ENCODE results near the gene MAP4K1. TPM values are rescaled to one million over a fixed set of nuclear protein-coding genes. Genes with fewer than 3 reads are reported as not detected.
"Not testable (repeated sequence)": the region's sequence is repeated elsewhere in the genome, so short reads cannot be mapped to it uniquely, and the experiment has no call there.

Gene MAP4K1
- total RNA-seq, 1 donor from 2014 or later: 6.3 TPM

DNA sequence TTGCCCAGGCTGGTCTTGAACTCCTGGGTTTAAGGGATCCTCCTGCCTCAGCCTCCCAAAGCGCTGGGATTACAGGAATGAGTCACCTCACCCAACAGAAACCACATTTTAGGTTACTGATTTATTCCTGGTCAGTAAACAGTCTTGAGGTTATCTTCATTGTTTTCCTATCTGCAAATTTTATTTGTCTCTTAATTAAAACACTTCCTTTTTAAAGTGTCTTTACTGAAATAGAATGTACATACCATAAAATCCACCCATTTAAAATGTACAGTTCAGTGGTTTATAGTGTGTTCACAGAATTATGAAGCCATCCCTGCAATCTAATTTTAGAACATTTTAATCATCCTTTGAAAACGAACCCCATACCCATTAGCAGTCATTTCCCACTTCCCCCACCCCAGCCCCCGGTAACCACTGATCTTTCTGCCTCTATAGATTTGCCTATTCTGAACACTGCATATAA lies 63.0 kb downstream of the MAP4K1 start:
- no peak overlapping the region for H3K4me3 Mint-ChIP-seq (ENCODE audit: unreplicated experiment)
- H3K27me3 Mint-ChIP-seq (ENCODE audit: unreplicated experiment): no peaks in the 10 kb centered on the region
- H3K9me3 Mint-ChIP-seq (ENCODE audit: unreplicated experiment): no peaks in the 10 kb centered on the region
- no peak overlapping the region for H3K27ac Mint-ChIP-seq (ENCODE audit: unreplicated experiment)
- TF ChIP-seq, protein P1, sequence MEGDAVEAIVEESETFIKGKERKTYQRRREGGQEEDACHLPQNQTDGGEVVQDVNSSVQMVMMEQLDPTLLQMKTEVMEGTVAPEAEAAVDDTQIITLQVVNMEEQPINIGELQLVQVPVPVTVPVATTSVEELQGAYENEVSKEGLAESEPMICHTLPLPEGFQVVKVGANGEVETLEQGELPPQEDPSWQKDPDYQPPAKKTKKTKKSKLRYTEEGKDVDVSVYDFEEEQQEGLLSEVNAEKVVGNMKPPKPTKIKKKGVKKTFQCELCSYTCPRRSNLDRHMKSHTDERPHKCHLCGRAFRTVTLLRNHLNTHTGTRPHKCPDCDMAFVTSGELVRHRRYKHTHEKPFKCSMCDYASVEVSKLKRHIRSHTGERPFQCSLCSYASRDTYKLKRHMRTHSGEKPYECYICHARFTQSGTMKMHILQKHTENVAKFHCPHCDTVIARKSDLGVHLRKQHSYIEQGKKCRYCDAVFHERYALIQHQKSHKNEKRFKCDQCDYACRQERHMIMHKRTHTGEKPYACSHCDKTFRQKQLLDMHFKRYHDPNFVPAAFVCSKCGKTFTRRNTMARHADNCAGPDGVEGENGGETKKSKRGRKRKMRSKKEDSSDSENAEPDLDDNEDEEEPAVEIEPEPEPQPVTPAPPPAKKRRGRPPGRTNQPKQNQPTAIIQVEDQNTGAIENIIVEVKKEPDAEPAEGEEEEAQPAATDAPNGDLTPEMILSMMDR (IDR thresholded peaks at IDR 0.05; ENCODE audit: partially characterized antibody, unreplicated experiment): no peak
- H3K36me3 Mint-ChIP-seq (ENCODE audit: unreplicated experiment): no peaks in the 10 kb centered on the region
- no peak for DNase-seq
- H3K4me1 Mint-ChIP-seq (ENCODE audit: low read depth, unreplicated experiment): no peaks in the 10 kb centered on the region

GRCh38 chr19:38553239-38553638 lies 64.5 kb downstream of the MAP4K1 start:
- H3K36me3 Mint-ChIP-seq (ENCODE audit: unreplicated experiment); H3K27ac Mint-ChIP-seq (ENCODE audit: unreplicated experiment); H3K27me3 Mint-ChIP-seq (ENCODE audit: unreplicated experiment); H3K9me3 Mint-ChIP-seq (ENCODE audit: unreplicated experiment); H3K4me1 Mint-ChIP-seq (ENCODE audit: low read depth, unreplicated experiment); H3K4me3 Mint-ChIP-seq (ENCODE audit: unreplicated experiment); DNase-seq: not testable (repeated sequence)

GRCh38 chr19:38551450-38551813 lies 66.3 kb downstream of the MAP4K1 start:
- Mint-ChIP-seq H3K9me3 (ENCODE audit: unreplicated experiment) (no peaks in the 10 kb centered on the region), H3K4me1 (ENCODE audit: low read depth, unreplicated experiment) (no peaks in the 10 kb centered on the region), H3K36me3 (ENCODE audit: unreplicated experiment) (no peaks in the 10 kb centered on the region), H3K27me3 (ENCODE audit: unreplicated experiment) (no peaks in the 10 kb centered on the region), H3K4me3 (ENCODE audit: unreplicated experiment) (no peak overlapping the region), H3K27ac (ENCODE audit: unreplicated experiment) (no peak overlapping the region)
- no peak for DNase-seq
- TF ChIP-seq, protein P1 (IDR thresholded peaks at IDR 0.05; ENCODE audit: partially characterized antibody, unreplicated experiment): no peak

DNA sequence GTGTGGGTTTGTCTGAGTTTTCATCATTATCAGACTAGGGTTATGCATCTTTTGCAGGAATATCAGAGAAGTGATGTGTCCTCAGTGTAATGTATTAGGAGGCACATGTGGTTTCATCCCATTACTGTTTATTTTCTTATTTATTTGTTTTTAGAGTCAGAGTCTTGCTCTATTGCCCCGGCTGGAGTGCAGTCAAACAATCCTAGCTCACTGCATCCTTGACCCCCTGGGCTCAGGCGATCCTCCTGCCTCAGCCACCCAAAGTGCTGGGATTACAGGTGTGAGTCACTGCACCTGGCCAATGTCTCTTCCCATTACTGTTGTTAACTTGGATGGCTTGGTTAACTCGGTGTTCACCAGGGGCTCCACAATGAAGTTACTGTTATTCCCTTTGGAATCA lies 67.4 kb downstream of the MAP4K1 start:
- no peaks in the 10 kb centered on the region for H3K4me1 Mint-ChIP-seq (ENCODE audit: low read depth, unreplicated experiment)
- no peak for DNase-seq
- H3K36me3 Mint-ChIP-seq (ENCODE audit: unreplicated experiment): no peaks in the 10 kb centered on the region
- H3K27me3 Mint-ChIP-seq (ENCODE audit: unreplicated experiment): no peaks in the 10 kb centered on the region
- TF ChIP-seq, protein P1 (IDR thresholded peaks at IDR 0.05; ENCODE audit: partially characterized antibody, unreplicated experiment): no peak
- no peak overlapping the region for H3K4me3 Mint-ChIP-seq (ENCODE audit: unreplicated experiment)
- no peaks in the 10 kb centered on the region for H3K9me3 Mint-ChIP-seq (ENCODE audit: unreplicated experiment)
- no peak overlapping the region for H3K27ac Mint-ChIP-seq (ENCODE audit: unreplicated experiment)

DNA sequence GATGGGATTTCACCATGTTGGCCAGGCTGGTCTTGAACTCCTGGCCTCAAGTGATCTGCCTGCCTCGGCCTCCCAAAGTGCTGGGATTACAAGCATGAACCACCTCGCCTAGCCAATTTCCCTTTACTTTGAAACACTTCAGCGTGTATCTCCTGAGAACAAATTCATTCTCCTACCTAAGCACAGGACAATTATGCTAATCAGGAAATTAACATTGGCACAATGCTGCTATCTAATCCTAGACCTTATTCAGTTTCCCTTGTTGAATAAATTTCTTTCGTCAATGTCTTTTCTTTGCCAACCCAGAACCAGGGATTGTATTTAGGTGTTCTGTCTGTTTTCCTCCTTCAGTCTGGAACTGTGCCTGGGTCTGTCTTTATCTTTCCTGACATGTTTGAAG lies 67.8 kb downstream of the MAP4K1 start:
- Mint-ChIP-seq H3K4me1 (ENCODE audit: low read depth, unreplicated experiment) (no peaks in the 10 kb centered on the region), H3K9me3 (ENCODE audit: unreplicated experiment) (no peaks in the 10 kb centered on the region), H3K4me3 (ENCODE audit: unreplicated experiment) (no peak overlapping the region), H3K36me3 (ENCODE audit: unreplicated experiment) (no peaks in the 10 kb centered on the region), H3K27ac (ENCODE audit: unreplicated experiment) (no peak overlapping the region), H3K27me3 (ENCODE audit: unreplicated experiment) (no peaks in the 10 kb centered on the region)
- TF ChIP-seq, protein P1 (IDR thresholded peaks at IDR 0.05; ENCODE audit: partially characterized antibody, unreplicated experiment): no peak
- no peak for DNase-seq

DNA sequence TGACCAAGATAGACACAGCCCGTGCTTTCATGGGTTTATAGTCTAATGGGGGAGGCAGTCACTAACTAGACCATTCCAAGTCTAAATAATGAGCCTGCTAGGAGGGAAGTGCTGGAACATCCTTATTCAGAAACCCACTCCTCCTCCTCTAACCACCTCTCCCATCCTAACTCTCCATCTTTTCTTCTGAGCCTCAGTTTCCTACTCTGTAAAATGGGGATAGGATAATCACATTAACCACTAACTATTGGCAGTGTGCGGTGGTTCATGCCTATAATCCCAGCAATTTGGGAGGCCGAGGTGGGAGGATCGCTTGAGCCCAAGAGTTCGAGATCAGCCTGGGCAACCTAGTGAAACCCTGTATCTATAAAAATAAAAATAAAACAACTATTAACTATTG lies 68.7 kb downstream of the MAP4K1 start:
- no peak overlapping the region for H3K4me3 Mint-ChIP-seq (ENCODE audit: unreplicated experiment)
- H3K4me1 Mint-ChIP-seq (ENCODE audit: low read depth, unreplicated experiment): no peaks in the 10 kb centered on the region
- no peaks in the 10 kb centered on the region for H3K36me3 Mint-ChIP-seq (ENCODE audit: unreplicated experiment)
- TF ChIP-seq, protein P1 (IDR thresholded peaks at IDR 0.05; ENCODE audit: partially characterized antibody, unreplicated experiment): no peak
- no peak for DNase-seq
- no peak overlapping the region for H3K27ac Mint-ChIP-seq (ENCODE audit: unreplicated experiment)
- H3K9me3 Mint-ChIP-seq (ENCODE audit: unreplicated experiment): no peaks in the 10 kb centered on the region
- H3K27me3 Mint-ChIP-seq (ENCODE audit: unreplicated experiment): no peaks in the 10 kb centered on the region

Data from glutamatergic neuron (in vitro differentiated cells).